HT1080 (cell line): ENCODE data around the gene CHD6. TPM values are rescaled to one million over a fixed set of nuclear protein-coding genes. Genes with fewer than 3 reads are reported as not detected.

Experiments used
- DNase-seq: peaks from one replicate; pipeline ENCODE4 v3.0.0-alpha.2; 2015; ENCODE audit warnings: low read depth
- total RNA-seq: library from RNA; depleted of rRNA; stranded (reverse); fragments of >200 nt; shearing (Covaris generic); gene quantifications from 2 replicates; pipeline ENCODE4 v1.2.3, GENCODE V29; 2014

Gene CHD6
- total RNA-seq, 1 experiment from 2014 or later: 8.6 TPM

DNA sequence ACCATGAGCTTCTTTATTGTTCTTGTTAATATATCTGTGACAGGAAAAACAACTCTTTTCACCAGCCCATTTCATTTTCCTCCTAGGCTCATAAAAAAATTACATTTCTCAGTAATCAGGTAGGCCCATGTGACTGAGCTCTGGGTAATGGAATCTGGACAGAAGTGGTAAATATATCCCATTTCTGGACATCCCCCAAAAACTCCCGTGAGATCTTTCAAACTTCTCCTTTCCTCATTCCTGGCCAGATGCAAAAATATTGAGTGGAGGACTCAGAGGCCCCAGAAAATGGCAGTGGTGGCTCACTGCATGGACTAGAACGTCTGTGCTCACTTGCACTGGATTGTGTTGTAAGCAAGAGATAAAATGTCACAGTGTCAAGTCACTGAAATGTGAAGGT lies 3.8 kb upstream of the CHD6 start:
- DNase-seq: no peak

DNA sequence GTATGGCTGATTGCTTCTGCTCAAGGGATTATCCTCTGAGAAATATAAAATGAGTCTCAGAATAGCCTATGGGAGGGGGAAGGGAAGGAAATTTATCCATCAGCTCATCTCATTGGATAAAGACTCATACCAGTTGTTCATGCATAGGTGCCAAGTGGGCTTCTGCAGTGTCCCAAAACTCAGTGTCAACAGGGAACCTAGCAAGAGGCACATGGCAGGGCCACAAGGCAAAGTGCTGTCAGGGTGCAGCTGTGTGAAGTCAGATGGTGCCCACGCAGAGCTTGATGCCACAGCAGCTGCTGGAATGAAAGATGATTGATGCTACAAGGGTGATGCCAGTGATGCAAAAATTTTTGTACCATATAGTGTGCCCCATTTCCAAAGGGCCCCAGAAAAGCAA lies 3.2 kb upstream of the CHD6 start:
- no peak for DNase-seq

DNA sequence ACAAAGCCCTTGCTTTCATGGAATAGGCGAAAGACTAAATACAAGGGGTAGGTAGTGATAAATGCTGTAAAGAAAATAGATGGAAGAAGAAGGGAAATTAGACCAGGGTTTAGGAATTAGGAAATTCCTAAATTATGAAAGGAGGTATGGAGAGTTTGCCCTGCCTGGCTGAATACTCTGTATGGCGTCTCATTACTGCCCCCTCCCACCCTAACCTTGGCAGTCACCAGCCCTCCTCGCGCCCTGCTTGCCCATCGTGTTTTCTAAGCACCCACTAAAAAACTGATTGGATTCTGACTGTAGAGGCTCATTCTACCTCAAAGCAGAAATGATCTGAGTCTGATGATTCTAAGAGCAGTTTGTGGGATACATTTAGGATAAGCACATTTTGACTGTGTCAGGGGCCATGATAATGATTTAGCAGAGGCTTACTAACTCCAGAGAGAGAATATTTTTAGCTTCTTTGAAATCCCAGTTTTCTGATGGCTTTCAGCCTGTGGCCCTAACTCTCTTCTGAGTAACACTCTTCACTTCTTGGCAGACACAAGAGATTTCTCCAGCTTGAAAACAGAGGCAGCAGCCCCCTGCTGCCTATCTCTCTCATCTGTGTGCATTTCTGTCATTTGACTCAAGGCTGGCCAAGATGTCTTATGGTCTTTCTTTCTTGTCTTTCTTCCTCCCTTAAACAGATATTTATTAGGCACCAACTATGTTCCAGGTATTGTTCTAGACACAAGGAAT lies 1.4 kb upstream of the CHD6 start:
- no peak for DNase-seq

DNA sequence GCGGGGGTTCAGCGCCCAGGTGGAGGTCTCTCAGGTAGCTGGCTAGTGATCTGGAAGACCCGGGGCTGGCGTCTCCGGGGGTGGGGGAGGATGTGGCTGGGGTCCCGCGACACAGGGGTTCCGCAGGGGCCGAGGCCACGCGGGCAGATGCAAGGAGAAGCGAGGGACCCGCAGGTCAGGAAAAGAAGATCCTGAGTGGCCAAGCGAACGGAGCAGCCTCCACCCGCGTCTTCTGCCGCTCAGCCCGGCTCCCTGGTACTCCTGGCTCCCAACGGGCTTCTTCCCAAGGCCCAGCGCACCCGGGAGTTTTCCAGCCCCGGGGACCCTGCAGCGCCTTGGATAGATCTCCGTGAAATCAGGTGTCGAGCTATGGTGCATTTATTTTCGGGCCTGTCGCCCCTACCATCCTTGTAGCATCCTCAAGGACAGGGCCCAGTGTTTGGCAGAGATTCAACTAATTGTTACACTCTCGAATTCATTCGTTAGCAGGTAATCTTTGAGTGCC lies 682 bp upstream of the CHD6 start:
- DNase-seq: no peak

DNA sequence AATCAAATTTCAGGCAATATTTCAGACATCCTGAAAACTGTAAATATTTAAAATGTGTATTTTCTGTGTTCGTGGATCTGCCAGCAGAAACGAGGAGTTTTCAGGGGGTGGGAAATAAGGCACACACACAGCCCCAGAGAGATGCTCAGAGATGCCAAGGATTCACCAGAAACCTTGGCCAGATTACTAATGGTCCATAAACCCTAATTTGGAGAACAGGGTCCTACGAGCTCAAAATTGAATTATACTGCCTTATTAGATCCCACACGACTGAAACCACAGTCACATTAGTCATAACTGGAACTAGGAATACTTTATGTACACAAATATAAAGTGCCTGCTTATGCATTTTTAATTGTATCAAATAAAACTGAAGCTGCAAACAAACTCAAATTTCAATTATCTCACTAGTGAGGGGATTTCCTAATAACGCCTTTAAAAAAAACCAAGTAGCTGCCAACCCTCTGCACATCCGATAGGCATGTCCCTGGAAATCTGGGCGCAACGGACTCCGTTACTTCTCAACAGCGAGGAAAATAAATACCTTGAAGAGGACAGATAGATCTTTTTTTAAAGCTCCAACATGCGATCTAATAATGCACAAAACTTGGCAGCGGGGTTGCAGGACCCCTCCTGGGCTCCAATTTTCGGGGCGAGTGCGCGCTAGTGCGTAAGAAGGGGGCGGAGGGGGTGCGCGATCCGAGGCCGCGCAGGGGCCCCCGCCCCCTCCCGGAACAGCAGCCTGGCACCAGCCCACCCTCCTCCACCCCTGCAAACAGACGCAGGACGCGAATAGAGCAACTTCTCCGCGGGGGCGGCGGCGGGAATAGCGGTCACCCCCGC lies 897 bp downstream of the CHD6 start:
- peak; percentile 29 for DNase-seq

DNA sequence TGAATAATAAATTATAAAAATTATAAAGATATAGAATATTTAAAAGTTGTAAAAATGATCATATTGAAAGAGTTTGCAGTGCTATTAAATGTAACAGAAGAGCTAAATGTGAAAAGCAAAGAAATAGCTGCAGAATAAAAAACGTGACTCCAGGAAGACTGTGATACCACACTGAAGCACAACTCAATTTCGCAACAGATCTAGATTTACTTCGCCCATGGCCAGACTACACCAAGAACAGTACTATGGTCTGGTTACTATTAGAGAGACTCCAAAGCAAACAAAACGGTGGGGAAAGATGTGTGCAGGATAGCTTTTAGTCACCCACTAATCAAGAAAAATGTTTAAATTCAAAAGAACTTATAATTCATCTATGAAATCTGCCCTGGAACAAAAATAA lies 1.9 kb downstream of the CHD6 start:
- DNase-seq: no peak

DNA sequence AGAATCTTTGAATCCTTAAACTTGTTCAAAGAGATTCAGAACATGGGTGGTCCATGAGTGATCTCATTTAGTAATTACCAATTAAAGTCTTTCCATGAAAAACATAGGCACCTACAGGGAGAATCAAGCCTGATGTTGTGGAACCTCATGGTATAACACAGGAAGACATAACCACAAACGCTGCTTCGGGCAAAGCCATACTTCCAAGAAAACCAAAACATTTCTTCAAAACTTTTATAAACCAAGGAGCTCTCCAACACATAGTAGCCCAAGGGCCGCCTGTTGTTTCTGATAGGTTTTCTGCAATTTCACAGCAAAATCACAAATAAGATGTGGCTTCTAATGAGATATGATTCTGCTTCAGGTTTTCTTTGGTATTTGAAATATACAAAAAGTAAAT lies 2.5 kb downstream of the CHD6 start:
- DNase-seq: no peak

DNA sequence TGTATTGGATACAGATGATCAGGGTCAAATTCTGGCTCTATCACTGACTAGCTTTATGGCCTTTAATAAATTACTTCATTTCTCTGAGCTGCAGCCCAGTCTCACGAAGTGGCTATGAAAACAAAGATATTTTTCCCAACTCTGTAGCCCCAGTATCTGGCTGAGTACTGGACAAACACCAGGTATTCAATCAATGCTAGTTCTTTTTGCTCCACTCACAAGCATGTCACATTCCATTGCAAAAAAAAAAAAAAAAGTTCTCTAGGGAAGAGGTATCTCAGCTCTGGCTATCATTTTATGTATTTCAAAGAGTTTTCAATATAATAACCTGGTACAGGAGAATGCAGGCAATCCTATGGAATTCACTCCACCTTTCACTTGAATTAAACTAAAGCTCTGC lies 3.1 kb downstream of the CHD6 start:
- no peak for DNase-seq

DNA sequence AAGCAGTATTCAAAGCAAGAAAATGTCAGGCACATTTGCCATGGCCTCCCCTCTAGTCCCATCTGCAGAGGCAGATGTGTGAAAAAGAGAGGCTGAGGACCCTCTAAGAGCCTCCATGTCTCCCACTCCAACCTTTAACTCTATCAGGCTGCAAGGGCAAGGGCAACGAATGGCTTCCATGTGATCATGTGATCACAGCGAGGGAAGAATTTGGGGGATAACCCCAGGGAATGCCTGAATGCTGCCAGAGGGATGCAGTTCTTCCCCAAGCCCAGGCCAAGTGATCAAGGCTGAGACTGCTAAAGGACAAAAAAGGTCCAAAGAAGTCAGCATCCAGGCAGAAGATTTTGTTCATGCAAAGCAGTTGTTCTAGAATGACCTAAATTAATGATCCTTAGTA lies 4.9 kb downstream of the CHD6 start:
- no peak for DNase-seq

DNA sequence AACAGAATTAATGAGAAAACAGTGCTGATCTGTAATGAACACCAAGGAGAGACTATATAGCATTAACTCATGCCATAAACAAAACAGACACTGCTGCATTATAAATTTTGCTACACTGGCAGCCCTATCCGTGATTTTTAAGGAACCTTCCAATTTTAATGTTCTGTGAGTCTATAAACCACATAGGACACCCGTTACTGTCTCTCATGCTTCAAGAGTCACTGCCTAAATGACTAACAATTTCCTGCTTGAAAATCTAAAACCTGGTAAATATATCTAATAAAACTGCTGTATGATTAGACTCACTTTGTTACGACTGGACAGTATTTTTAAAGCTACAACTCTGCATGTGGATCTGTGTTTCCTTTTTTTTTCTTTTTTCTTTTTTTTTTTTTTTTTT lies 8.7 kb downstream of the CHD6 start:
- DNase-seq: no peak

DNA sequence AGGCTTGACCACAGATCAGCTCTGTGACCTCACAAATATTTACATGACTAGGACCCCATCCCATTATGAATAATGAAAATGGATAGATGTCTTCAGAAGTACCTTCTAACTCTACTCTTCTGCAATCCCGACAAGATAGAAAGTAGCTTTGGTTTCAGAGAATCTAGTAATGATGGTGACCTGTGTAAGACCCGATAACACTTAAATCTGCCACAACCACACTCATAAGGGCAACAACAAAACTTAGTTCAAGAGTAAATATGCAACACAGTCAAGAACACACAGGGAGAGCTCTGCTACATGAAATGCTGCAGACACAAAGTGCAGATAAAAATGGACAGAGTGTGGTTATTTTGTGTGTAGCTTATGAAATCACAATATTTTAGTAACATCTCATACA lies 9.6 kb downstream of the CHD6 start:
- DNase-seq: no peak

DNA sequence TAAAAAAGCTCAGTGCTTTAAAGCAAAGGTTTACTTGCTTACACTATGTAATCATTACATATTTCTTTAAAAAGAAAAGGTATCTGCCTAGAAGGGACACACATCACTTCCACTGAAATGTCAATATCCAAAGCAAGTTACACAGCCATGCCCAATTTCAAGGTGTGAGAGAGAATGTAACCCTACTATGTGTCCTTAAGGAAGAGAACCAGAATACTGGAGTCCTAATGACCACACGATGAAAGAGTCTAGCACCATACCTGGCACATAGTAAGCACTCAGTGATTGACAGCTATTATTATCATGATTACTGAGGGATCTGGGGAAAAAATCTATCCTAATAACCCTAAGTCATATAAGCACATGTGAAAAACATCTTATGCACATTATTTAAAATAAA lies 10.4 kb downstream of the CHD6 start:
- DNase-seq: no peak

DNA sequence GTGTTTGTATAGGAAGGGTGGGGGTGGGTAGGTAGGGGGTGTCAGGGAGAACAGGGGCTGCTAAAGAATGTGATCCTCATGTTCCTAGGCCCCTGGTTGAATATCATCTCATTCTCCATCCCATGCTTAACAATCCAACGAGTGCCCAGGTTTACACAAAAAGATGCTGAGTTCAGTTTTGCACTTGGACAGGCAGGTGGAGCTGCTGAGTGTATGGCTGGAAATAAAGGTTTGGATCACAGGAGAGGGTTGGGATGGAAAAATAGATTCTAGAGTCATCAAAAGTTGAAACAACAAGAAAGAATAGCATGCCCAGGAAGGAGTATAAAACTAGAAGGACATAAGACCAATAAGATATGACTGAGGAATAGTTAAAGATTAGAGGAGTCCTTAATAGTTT lies 14.2 kb downstream of the CHD6 start:
- no peak for DNase-seq

DNA sequence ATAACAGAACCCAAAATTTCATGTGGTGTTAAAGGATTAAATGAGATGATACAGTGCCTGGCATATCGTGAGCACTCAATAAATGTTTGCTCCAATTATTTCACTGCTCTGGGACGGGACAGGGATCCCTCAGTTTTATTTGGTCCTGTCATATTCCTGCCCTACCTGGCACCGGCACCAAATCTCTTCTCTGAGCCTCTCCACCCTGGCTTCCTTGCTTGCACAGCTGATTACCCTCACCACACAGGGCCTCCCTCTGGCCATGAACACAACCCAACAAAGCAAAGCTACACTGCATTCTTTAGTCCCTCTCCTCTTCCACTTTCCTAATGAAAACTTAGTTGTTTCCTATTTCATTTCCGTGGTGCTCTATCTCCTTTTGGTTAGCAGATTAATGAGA lies 16.4 kb downstream of the CHD6 start:
- DNase-seq: no peak

DNA sequence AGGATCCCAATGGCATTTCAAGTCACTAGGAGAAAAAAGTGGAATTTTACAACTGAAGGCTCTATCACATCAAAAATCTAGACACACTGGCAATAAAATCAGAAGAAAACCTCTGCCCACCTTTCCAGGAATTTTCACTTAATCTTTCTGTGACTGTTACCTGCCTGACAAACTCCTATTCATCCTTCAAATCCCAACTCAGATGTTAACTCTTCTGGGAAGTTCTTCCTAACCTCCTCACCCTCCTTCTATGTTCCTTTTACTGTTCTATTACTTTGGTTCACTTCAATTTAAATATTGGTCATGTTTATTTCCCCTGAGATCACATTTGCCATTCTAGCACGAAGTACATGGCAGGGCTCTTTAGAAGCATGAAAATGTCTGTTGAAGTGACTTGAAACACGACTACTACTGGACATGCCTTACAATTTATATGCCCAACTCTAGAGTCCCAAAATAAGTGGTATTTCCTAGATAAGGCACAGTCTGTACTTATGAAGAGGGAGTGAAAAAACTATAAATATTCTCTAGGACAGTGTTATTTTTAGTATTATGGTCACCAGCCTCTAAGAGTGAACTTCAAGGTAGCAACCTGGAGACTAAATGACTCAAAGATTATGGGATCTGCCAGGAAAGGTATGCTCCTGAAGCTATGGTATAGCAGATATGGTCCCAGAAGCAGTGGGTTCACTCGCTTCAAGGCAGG lies 17.1 kb downstream of the CHD6 start:
- DNase-seq: no peak

DNA sequence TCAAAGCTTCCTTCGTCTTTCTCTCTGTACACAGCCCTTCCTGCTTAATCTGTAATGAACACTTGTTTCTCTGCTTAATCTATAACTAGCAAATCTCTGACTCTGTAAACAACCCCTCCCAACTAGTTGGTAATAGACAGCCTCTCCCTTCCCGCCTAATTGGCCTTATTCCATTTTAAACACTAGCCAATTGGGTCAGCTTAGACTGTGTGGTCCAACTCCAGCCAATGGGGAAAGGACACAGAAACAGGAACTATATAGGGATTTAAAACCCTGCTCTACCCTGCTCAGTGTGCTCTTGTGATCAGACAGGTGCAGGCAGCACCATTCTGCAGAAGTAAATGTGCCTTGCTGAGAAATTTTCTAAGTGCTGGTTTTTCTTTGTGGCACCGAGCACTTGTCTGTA lies 18.5 kb downstream of the CHD6 start:
- no peak for DNase-seq

DNA sequence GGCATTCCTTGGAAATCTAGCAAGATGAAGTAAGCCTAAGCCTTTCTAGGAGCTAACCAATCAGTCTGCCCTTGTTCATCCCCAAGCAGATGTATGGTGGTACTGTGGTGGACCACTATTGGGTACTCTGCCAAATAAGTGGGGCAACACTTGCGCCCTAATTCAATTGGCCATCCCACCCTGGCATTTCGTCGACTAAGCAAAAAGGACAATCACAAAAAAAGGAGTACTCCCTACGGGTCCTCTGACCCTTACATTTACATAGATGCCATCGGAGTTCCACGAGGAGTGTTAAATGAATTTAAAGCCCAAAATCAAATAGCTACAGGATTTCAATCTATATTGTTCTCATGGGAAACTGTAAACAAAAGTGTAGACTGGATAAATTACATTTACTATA lies 19.5 kb downstream of the CHD6 start:
- no peak for DNase-seq

DNA sequence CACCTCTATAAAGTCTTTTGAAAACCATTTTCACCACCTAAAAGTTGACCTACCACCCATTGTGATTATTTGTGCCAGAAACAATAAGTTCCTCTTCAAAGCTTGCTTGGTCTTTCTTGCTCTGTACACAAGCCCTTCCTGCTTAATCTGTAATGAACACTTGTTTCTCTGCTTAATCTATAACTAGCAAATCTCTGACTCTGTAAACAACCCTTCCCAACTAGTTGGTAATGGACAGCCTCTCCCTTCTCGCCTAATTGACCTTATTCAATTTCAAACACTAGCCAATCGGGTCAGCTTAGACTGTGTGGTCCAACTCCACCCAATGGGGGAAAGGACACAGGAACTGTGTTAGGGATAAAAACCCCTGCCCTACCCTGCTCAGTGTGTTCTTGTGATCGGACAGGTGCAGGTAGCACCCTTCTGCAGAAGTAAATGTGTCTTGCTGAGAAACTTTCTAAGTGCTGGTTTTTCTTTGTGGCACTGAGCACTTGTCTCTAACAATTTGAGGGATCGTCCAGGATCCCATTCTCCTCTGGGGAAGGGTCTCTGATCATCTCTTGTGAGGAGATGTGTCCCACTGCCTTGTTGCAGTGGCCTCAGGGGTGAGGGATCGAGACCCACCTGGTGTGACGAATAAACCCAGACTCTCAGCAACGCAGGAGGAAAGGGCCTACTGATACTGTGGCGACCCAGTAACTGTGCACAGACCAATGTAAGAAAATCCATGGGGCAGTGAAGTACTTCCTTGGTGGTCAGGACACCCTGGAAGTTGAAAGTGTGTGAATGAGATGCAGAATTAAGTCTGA lies 23.5 kb downstream of the CHD6 start:
- DNase-seq: no peak

DNA sequence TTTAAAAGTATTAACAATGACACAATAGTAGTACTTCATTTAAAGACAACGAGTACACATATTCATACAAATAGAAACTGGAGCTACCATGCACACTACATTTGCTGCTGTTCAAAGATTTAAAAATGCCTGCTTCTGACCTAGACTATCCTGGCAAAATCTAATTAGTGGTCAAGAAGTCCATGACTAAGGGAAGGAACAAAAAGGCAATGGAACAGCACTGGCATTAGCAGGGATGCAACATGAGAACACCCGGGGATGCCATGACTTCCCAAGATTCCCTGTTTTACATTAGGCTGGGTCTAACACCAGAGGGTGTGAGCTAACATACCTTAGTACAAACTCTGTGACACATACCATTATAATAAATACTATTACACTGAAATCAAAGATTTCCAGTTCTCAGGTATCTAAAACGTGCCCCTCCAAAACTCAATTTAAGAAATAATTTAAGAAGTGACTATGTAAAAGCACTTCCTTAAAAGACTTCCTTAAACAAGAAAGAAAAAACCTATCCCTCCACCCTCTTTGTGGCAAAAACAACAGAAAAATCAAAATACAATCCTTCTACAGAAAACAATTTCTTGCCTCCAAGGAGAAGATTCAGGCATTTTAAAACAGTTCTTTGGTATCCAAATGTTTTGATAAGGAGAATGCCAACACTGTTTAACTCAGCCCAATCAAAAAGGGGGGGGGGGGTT lies 25.5 kb downstream of the CHD6 start:
- DNase-seq: peak; percentile 17

DNA sequence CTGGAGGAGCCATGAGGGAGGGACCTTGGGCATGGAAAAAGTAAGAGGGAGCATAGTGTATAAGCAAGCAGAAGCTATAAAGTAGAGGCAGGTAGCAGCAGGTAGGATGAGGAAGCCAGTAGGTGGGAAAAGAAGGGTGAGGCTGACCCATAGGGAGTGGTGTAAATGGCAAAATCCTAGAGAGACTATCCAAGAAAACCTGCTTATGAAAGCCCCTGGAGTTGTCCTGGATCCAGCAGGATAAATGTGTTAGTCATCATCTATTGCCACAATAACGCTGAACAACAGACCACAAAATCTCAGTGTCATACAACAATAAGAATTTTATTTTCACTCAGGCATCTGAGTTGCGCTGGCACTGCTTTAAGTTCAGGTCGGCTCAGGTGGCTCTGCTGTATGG lies 30.2 kb downstream of the CHD6 start:
- peak; percentile 69 for DNase-seq

DNA sequence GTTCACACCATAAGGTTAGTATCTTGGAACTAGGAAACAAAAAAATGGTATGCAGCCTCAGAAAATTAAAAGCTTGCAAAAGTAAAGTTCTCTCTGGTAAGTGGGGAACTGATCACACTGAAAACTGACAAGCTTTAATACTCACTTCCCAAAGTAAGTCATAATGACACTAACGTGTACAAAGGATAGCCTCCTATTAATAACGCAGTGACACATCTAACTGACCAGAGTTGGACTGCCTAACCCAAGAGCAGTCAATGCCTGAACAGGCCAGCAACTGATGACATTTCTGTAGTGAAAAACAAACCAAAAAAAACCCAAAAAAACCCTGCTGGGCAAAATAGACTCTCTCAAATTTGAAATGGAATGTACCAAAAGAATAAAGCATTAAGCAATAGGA lies 30.7 kb downstream of the CHD6 start:
- DNase-seq: no peak
